ENCODE results near the gene DOLK. TPM values are rescaled to one million over a fixed set of nuclear protein-coding genes. Genes with fewer than 3 reads are reported as not detected.
"Not testable (repeated sequence)": the region's sequence is repeated elsewhere in the genome, so short reads cannot be mapped to it uniquely, and the experiment has no call there.

The DOLK gene
- 10 to 100 TPM in 1 of 2 experiments, 1 to 10 TPM in 1; 7.7 to 11.1 TPM for total RNA-seq

GRCh38 chr9:128947527-128948301 lies at the start of gene DOLK, which contains the start of gene NUP188:
TSS of gene DOLK (minus strand) at chr9:128947603. CDS start at chr9:128947303, 300 bp downstream.
TSS of gene NUP188 (plus strand) at chr9:128947699. CDS start at chr9:128947720, 21 bp downstream.
- H3K27ac Mint-ChIP-seq, result peak within 1 kb of the TSS; percentile 97
- no peaks in the 10 kb centered on the region for H3K27me3 Mint-ChIP-seq
- peak within 1 kb of the TSS; percentile 99 for H3K4me3 Mint-ChIP-seq
- peaks cover 30% of the 10 kb centered on the region for H3K4me1 Mint-ChIP-seq
- DNase-seq (peak; percentile 98), ATAC-seq (peak; percentile 92)
- H3K36me3 Mint-ChIP-seq, result peaks cover 9% of the 10 kb centered on the region
- no peaks in the 10 kb centered on the region for H3K9me3 Mint-ChIP-seq (ENCODE audit: low read depth)
- CTCF ChIA-PET, result interaction anchor here (0.7 kb wide), 1 partner anchor 130 kb away, joined by 3 read pairs; the partner anchor contains the start of gene ENDOG

GRCh38 chr9:128995791-128996190 lies 48.4 kb upstream of the DOLK start:
- H3K27ac Mint-ChIP-seq, result no peak overlapping the region
- H3K9me3 Mint-ChIP-seq (ENCODE audit: low read depth), result no peaks in the 10 kb centered on the region
- H3K36me3 Mint-ChIP-seq, result peaks cover 54% of the 10 kb centered on the region
- no peak for ATAC-seq
- H3K27me3 Mint-ChIP-seq, result no peaks in the 10 kb centered on the region
- no peak overlapping the region for H3K4me3 Mint-ChIP-seq
- peaks cover 1% of the 10 kb centered on the region for H3K4me1 Mint-ChIP-seq
- no peak for DNase-seq
- CTCF ChIA-PET, result no interaction called here

GRCh38 chr9:128992995-128993394 lies 45.6 kb upstream of the DOLK start:
- no peak overlapping the region for H3K27ac Mint-ChIP-seq
- peaks cover 1% of the 10 kb centered on the region for H3K4me1 Mint-ChIP-seq
- CTCF ChIA-PET, result interaction anchor here (0.5 to 0.9 kb wide), 2 partner anchors 15 to 124 kb away, joined by 3 read pairs; no protein-coding TSS in a partner anchor
- H3K36me3 Mint-ChIP-seq, result peaks cover 51% of the 10 kb centered on the region
- H3K4me3 Mint-ChIP-seq, result no peak overlapping the region
- DNase-seq (no peak), ATAC-seq (no peak)
- no peaks in the 10 kb centered on the region for H3K9me3 Mint-ChIP-seq (ENCODE audit: low read depth)
- no peaks in the 10 kb centered on the region for H3K27me3 Mint-ChIP-seq

GRCh38 chr9:128987805-128988204 lies 40.4 kb upstream of the DOLK start:
- ATAC-seq (no peak), DNase-seq (no peak)
- Mint-ChIP-seq H3K27ac (no peak overlapping the region), H3K36me3 (peaks cover 42% of the 10 kb centered on the region), H3K4me1 (peaks cover 1% of the 10 kb centered on the region), H3K27me3 (no peaks in the 10 kb centered on the region), H3K4me3 (no peak overlapping the region), H3K9me3 (ENCODE audit: low read depth) (no peaks in the 10 kb centered on the region)
- CTCF ChIA-PET, result no interaction called here

- no peaks in the 10 kb centered on the region for H3K27me3 Mint-ChIP-seq
- CTCF ChIA-PET, result interaction anchor here (0.5 kb wide), 1 partner anchor 138 kb away, joined by 3 read pairs; no protein-coding TSS in a partner anchor
- peaks cover 51% of the 10 kb centered on the region for H3K36me3 Mint-ChIP-seq
Measured at GRCh38 chr9:128986671-128987070, 39.3 kb upstream of the DOLK start.

GRCh38 chr9:128983536-128983935 lies 36.1 kb upstream of the DOLK start:
- no peaks in the 10 kb centered on the region for H3K4me1 Mint-ChIP-seq
- H3K4me3 Mint-ChIP-seq, result no peak overlapping the region
- H3K27ac Mint-ChIP-seq, result no peak overlapping the region
- CTCF ChIA-PET, result no interaction called here
- H3K27me3 Mint-ChIP-seq, result no peaks in the 10 kb centered on the region
- ATAC-seq, result no peak
- H3K9me3 Mint-ChIP-seq (ENCODE audit: low read depth), result no peaks in the 10 kb centered on the region
- DNase-seq, result no peak
- H3K36me3 Mint-ChIP-seq, result peaks cover 66% of the 10 kb centered on the region

More at GRCh38 chr9:128986671-128987070, 39.3 kb upstream of the DOLK start:
- no peaks in the 10 kb centered on the region for H3K4me1 Mint-ChIP-seq
- no peaks in the 10 kb centered on the region for H3K9me3 Mint-ChIP-seq (ENCODE audit: low read depth)
- DNase-seq (no peak), ATAC-seq (no peak)
- no peak overlapping the region for H3K27ac Mint-ChIP-seq
- no peak overlapping the region for H3K4me3 Mint-ChIP-seq

GRCh38 chr9:128979111-128979510 lies 31.7 kb upstream of the DOLK start:
- Mint-ChIP-seq H3K27ac (no peak overlapping the region), H3K4me1 (no peaks in the 10 kb centered on the region), H3K27me3 (no peaks in the 10 kb centered on the region), H3K36me3 (peaks cover 57% of the 10 kb centered on the region), H3K9me3 (ENCODE audit: low read depth) (no peaks in the 10 kb centered on the region), H3K4me3 (no peak overlapping the region)
- ATAC-seq (no peak), DNase-seq (no peak)
- CTCF ChIA-PET, result no interaction called here

- CTCF ChIA-PET, result no interaction called here
- no peaks in the 10 kb centered on the region for H3K9me3 Mint-ChIP-seq (ENCODE audit: low read depth)
- no peaks in the 10 kb centered on the region for H3K4me1 Mint-ChIP-seq
- no peak for DNase-seq
- H3K27ac Mint-ChIP-seq, result no peak overlapping the region
- H3K27me3 Mint-ChIP-seq, result no peaks in the 10 kb centered on the region
- no peak overlapping the region for H3K4me3 Mint-ChIP-seq
- peaks cover 44% of the 10 kb centered on the region for H3K36me3 Mint-ChIP-seq
- ATAC-seq, result no peak
Measured at GRCh38 chr9:128972956-128973355, 25.6 kb upstream of the DOLK start.

- CTCF ChIA-PET, result interaction anchor here (0.6 to 0.7 kb wide), 3 partner anchors 10 to 103 kb away, joined by 3 read pairs; no protein-coding TSS in a partner anchor
- H3K27ac Mint-ChIP-seq, result no peak overlapping the region
Measured at GRCh38 chr9:128969491-128969890, 22.1 kb upstream of the DOLK start.

GRCh38 chr9:128961403-128961802 lies 14.0 kb upstream of the DOLK start:
- peaks cover 38% of the 10 kb centered on the region for H3K36me3 Mint-ChIP-seq
- DNase-seq; H3K27ac Mint-ChIP-seq; CTCF ChIA-PET; ATAC-seq; H3K9me3 Mint-ChIP-seq (ENCODE audit: low read depth); H3K4me1 Mint-ChIP-seq; H3K27me3 Mint-ChIP-seq; H3K4me3 Mint-ChIP-seq: not testable (repeated sequence)

More at GRCh38 chr9:128969491-128969890, 22.1 kb upstream of the DOLK start:
- DNase-seq (no peak), ATAC-seq (no peak)
- Mint-ChIP-seq H3K36me3 (peaks cover 36% of the 10 kb centered on the region), H3K9me3 (ENCODE audit: low read depth) (no peaks in the 10 kb centered on the region), H3K27me3 (no peaks in the 10 kb centered on the region), H3K4me3 (no peak overlapping the region), H3K4me1 (no peaks in the 10 kb centered on the region)

GRCh38 chr9:128947277-128947526 lies 201 bp downstream of the DOLK start:
- Mint-ChIP-seq H3K4me1 (peaks cover 29% of the 10 kb centered on the region), H3K36me3 (peaks cover 6% of the 10 kb centered on the region), H3K9me3 (ENCODE audit: low read depth) (no peaks in the 10 kb centered on the region), H3K4me3 (peak overlapping the region; percentile 99), H3K27ac (peak overlapping the region; percentile 97), H3K27me3 (no peaks in the 10 kb centered on the region)
- ATAC-seq (no peak), DNase-seq (no peak)
- CTCF ChIA-PET, result no interaction called here

- DNase-seq, result no peak
- H3K27ac Mint-ChIP-seq, result peak overlapping the region; percentile 97
- CTCF ChIA-PET, result no interaction called here
- peaks cover 6% of the 10 kb centered on the region for H3K36me3 Mint-ChIP-seq
- peak overlapping the region; percentile 99 for H3K4me3 Mint-ChIP-seq
- H3K27me3 Mint-ChIP-seq, result no peaks in the 10 kb centered on the region
- no peaks in the 10 kb centered on the region for H3K9me3 Mint-ChIP-seq (ENCODE audit: low read depth)
- ATAC-seq, result peak; percentile 35
- H3K4me1 Mint-ChIP-seq, result peaks cover 29% of the 10 kb centered on the region
Measured at GRCh38 chr9:128946571-128947276, 679 bp downstream of the DOLK start.

GRCh38 chr9:128945798-128946501 lies 1.5 kb downstream of the DOLK start:
- no peak for ATAC-seq
- CTCF ChIA-PET, result interaction anchor here (0.6 kb wide), 1 partner anchor 110 kb away, joined by 3 read pairs; no protein-coding TSS in a partner anchor
- Mint-ChIP-seq H3K27ac (no peak overlapping the region), H3K27me3 (no peaks in the 10 kb centered on the region), H3K4me1 (peaks cover 27% of the 10 kb centered on the region), H3K4me3 (peak overlapping the region; percentile 99), H3K36me3 (peaks cover 4% of the 10 kb centered on the region), H3K9me3 (ENCODE audit: low read depth) (no peaks in the 10 kb centered on the region)
- no peak for DNase-seq
